GM19099 (cell line): ENCODE data around the gene RCCD1.

Experiments
- POLR2A ChIP-seq: IDR thresholded peaks from 3 replicates; pipeline ENCODE4 v1.6.1; 2011; ENCODE audit warnings: low read depth; ENCODE audit not compliant: insufficient read length; ENCODE audit errors: extremely low read depth

RCCD1 gene

DNA sequence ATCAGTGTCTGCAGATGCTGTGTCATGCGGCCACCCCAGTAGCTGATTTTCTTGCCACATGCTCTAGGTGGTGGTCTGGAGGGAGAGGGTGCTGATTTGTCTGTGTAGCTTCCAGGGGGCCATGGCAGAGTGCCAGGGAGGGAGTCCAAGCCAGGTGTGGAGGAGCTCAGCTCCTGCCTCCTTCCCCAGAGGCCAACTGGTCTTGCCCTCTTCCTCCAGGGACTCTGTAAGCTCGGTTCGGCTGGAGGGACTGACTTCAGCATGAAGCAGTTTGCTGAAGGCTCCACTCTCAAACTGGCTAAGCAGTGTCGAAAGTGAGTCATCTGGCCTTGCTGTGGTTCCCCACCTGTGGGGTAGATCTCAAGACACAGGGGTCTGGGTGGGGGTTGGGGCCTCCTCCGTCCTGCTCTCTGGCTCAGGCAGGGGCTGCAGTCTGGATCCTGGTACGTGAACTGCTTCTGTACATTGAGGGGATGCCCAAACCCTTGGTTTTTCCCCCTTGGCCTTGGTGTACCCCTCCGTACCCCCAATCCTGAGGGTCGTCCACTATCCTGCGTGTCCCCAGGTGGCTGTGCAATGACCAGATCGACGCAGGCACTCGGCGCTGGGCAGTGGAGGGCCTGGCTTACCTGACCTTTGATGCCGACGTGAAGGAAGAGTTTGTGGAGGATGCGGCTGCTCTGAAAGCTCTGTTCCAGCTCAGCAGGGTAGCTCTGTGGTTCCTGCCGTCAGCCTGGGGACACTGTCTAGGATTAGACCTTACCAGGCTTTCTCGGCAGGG is 6.9 kb upstream of the RCCD1 start:
- no peak for TF ChIP-seq POLR2A

DNA sequence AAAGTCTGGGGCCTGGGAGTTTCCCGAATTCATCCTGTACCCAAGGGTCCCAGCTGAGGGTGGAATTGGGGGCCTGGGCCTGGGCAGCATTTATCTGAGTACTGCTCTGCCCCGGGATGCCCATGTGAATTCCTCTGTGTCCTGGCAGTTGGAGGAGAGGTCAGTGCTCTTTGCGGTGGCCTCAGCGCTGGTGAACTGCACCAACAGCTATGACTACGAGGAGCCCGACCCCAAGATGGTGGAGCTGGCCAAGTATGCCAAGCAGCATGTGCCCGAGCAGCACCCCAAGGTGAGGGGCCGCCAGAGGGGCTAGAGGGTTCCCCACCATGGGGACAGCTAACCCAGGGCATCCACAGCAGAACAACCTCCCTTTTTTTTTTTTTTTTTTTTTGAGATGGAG is 6.2 kb upstream of the RCCD1 start:
- no peak for TF ChIP-seq POLR2A

DNA sequence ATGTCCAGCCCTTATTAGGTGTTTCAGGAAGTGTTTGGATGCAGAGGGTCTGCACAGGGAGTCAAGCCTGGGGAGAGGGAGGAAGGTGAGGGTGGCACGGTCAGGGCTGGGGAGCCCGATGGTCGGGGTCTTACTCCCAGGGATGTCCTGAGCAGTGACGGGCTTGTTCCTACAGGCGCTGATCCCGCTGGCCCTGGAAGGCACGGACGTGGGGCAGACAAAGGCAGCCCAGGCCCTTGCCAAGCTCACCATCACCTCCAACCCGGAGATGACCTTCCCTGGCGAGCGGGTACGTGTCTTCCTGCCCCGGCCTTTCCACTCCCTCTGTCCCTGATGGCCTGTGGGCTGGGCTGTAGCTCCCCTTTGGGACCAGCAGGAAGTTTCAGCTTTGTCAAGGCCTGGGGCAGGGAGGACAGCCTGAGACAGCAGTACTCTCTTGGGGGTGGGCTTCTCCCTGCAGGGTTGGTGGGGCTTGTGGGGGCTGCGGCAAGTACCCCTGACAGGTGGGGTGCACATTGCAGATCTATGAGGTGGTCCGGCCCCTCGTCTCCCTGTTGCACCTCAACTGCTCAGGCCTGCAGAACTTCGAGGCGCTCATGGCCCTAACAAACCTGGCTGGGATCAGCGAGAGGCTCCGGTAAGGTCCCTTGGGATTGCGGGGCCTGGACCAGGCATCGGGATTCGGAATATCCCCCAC is 4.6 kb upstream of the RCCD1 start:
- no peak for TF ChIP-seq POLR2A

DNA sequence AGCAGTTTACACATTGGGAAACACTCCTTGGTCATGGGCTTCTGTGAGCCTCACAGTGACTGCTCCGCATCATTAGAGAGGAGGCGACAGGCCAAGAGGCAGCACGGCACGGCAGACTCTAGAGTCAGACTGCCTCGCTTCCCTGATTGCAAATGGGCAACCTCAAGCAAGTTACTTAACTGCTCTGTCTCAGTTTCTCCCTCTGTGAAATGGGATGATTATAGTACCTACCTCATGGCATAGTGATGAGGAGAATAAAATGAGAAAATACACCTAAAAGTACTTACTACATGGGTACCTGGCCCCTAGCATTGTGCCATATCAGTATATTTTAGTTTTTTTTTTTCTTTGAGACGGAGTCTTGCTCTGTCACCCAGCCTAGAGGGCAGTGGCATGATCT is 4.0 kb upstream of the RCCD1 start:
- TF ChIP-seq POLR2A = no peak

DNA sequence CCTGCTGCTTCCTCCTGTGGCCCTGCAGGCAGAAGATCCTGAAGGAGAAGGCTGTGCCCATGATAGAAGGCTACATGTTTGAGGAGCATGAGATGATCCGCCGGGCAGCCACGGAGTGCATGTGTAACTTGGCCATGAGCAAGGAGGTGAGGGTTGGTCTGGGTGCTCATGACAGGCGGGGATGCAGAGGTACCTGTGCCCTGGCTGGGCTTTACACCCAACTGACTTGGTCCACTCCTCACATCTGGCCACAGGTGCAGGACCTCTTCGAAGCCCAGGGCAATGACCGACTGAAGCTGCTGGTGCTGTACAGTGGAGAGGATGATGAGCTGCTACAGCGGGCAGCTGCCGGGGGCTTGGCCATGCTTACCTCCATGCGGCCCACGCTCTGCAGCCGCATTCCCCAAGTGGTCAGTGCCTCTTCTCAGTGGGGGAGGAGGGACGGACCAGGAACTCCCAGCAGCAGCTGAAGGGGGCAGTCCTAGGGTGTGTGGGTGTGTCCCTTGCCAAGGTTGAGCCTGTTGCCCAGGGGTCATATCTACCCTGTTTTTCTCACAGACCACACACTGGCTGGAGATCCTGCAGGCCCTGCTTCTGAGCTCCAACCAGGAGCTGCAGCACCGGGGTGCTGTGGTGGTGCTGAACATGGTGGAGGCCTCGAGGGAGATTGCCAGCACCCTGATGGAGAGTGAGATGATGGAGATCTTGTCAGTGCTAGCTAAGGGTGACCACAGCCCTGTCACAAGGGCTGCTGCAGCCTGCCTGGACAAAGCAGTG is 1.6 kb upstream of the RCCD1 start:
- TF ChIP-seq POLR2A = no peak

DNA sequence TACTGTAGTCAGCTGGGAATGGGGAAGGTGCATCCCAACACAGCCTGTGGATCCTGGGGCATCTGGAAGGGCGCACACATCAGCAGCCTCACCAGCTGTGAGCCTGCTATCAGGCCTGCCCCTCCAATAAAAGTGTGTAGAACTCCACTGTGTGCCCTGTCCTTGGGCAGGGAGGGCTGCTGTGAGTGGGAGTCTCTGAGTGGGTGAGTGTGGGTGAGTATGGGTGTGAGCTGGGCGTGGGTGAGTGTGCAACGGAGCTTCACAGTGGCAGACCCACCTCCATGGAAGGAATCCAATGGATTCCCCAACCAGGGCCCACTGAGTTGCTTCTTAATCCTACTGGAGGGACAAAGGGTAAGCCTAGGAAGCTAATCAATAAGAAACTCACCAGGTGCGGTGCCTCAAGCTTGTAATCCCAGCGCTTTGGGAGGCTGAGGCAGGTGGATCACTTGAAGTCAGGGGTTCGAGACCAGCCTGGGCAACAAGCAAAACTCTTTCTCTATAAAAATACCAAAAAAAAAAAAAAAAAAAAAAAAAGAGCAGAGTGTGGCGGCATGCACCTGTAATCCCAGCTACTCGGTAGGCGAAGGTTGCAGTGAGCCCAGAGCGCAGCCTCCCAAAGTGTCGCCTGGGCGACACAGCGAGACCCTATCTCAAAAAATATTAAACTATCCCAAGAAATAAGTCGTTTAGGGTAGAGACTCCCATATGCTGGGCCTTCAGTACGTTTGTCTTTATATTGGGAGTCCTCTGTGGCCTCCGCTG is 555 bp upstream of the RCCD1 start:
- TF ChIP-seq POLR2A = no peak

DNA sequence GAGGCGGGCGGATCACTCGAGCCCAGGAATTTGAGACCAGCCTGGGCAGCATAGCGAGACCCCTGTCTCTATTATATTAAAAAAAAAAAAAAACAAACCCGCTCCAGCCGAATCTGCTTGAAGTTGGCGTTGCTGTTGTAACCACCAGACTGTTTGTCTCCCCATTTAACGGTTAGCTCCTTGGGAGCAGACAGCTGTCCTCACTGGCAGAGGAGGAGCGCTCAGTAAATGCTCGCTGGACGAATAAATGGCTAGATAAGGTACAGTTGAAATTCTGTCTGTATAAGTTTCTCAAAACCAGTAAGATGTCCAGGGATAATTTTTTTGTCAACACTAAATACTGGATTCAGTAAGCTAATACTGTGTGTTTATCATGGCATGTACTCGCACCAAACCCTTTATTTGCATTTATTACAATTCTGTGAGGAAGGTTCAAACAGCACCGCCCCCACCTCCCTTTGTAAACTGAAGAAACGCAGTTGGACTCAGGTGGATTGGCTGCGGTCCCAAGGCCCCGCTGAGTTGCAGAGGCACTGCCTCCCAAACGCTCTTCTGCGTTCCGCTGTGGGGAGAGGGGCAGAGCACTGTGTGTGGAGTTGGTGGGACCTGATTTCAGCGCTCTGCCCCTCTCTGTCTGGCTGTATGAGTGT is 1.1 kb downstream of the RCCD1 start:
- TF ChIP-seq POLR2A = no peak

DNA sequence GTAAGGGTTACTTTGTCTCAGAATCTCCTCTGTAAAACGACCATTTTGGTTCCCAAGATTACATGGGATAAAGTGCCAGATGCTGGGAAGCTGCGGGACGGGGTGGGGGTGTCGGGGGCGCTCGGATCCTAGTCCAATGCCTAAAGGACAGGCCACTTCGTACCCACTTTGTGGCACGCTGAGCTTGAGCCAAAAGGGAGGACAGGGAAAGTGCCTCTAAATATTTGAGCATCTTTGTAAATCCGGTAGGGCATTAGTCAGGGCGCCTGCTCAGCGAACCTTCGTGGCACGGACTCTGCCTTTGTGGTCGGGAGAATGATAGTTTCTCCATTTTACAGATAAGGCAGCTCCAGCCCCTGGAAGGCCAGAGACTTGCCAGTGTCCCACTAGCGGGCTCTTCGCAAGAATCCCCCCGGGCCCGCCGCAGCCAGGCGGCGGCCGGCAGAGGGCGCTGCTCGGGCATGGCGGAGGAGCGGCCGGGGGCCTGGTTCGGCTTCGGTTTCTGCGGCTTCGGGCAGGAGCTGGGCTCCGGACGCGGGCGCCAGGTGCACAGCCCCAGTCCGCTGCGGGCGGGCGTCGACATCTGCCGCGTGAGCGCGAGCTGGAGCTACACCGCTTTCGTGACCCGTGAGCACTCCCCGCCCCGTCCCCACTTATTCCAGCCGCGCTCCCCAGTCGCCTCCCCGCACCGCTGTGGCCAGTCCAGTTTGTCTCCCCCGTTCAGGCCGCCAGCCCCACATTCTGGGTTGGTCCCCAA is 1.8 kb downstream of the RCCD1 start:
- TF ChIP-seq POLR2A = no peak

DNA sequence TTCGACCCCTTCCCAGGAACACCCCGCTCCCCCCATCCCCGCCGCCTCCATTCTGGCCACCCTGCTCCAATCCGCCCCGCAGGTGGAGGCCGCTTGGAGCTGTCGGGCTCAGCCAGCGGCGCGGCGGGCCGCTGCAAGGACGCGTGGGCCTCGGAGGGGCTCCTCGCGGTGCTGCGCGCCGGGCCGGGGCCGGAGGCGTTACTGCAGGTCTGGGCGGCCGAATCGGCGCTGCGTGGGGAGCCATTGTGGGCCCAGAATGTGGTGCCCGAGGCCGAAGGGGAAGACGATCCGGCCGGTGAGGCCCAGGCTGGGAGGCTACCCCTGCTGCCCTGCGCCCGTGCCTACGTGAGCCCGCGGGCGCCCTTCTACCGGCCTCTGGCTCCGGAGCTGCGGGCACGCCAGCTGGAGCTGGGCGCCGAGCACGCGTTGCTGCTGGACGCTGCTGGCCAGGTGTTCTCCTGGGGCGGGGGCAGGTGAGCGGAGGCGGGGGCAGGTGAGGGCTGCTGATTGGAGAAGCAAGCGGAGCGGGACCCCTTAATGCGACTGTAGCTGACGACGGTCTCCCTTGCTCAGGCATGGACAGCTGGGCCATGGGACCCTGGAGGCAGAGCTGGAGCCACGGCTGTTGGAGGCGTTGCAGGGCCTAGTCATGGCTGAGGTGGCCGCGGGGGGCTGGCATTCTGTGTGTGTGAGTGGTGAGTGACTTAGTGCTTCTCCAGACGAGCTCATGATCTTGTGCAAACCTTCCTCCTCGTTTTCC is 2.5 kb downstream of the RCCD1 start:
- TF ChIP-seq POLR2A = no peak

DNA sequence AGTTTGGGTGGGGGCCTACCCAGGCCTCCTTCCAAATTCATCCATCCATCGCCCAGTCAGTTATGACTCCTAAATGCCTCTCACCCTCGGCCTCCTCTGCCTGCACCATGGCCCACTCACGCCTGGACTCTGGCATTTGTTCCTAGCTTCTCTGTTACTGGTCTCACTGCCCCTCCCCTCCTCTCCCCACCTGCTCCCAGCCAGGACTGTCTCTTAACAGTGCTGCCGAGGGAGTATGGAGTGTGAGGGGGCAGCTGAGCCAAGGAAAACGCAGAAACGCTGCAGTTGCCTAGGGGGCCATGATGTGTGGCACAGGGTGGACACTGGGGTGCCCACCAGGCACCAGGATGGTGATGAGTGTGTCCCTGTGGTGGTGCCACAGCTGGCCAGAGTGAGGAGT is 3.1 kb downstream of the RCCD1 start:
- TF ChIP-seq POLR2A = no peak

DNA sequence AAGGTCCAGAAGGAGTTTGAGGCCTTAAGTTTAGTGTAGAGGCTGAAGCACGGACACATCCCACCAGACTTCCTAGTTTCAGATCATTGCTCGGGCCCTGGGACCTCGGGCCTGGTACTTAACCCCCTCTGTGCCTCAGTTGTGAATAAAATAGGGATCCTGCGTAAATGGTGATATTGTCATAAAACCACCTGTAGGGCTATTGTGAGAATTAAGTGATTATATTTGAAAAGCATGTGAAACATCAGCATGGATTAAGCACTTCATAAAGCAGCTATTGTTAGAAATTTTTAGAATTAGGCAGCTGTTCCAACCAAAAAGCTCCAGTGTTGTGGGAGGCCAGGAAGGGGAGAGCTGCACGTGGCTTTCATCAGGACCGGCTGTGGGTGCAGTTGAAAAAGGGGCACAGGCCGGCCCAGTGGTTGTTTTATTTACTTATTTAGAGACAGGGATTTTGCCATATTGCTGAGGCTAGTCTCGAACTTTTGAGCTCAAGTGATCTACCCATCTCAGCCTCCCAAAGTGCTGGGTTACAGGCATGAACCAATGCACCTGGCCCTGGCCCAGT is 4.4 kb downstream of the RCCD1 start:
- TF ChIP-seq POLR2A = no peak

DNA sequence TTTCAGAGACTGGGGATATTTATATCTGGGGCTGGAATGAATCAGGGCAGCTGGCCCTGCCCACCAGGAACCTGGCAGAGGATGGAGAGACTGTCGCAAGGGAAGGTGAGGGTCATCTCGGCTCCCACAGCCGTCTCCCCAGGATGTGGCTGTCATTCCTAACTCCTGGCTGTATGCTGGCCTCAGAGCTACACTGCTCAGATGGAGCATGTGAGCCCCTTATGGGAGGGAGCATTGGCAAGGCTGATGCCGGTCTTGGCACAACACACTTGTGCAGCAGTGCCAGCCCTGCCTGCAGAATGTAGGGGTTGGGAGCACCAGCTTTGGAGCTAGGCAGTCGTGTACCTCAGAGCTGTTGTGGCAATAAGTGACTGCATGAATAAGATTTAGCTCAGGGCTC is 5.2 kb downstream of the RCCD1 start:
- TF ChIP-seq POLR2A = no peak

DNA sequence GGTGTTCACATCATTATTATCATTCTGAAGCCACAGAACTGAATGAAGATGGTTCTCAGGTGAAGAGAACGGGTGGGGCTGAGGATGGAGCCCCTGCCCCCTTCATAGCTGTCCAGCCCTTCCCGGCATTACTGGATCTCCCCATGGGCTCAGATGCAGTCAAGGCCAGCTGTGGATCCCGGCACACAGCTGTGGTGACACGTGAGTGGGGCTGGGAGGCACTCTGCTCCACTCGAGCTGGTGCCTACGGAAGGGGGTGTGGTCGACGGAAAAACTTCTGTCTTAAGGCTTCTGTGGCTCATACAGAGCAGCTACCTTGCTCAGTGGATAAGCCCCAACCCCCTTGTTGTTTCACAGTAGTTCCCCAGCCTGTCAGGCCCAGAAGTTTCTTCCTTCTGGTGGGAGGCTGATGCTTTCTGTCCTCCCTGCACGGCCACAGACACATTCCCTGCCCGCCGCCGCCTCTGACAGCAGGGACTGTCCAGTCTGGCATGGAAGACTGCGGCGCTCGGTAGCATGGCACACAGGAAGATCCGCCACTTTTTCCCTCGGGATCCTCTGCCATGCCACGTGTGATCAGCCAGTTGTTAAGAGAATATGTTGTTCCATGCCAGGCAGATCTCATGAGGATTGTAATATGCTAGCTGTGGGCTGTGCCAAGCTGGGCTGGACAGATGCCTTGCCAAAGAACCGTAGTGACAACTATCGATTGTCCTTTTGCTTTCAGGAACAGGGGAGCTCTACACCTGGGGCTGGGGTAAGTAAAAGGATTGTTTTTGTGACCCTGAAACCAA is 5.8 kb downstream of the RCCD1 start:
- no peak for TF ChIP-seq POLR2A

DNA sequence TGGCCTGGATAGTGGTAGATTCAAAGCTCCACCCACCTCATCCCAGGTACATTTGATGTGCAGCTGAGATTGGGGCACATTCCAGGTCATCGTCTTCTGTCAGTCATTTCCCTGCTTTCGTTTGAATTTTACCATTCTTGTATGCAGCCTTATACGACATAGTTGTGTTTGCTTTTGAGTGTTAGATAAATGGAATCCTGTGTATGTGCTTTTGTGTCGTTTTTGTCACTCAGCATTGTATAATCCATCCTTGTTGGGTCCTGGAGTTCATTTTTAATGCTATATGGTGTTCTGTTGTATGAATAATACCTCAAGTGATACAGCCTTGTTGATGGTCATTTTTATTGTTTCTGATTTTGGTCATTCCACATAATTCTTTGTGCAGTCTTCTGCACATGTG is 7.3 kb downstream of the RCCD1 start:
- no peak for TF ChIP-seq POLR2A
